ENCODE data around the gene TBC1D5.

Gene TBC1D5

GRCh38 chr3:17155951-17156350 is 586.5 kb downstream of the TBC1D5 start:
- no peaks in the 10 kb centered on the region for H3K27me3 ChIP-seq
- no peak overlapping the region for H3K27ac ChIP-seq
- H3K9me3 ChIP-seq, result peaks cover 0 to 20% (median 17%) of the 10 kb centered on the region in 3 donors
- no peak for DNase-seq
- H3K4me3 ChIP-seq, result no peak overlapping the region
- H3K36me3 ChIP-seq, result peaks cover 28 to 55% (median 50%) of the 10 kb centered on the region in 3 donors
- no peak for TF ChIP-seq CTCF (IDR thresholded peaks at IDR 0.05)
- intact Hi-C loops (cut with DNase I; ENCODE audit: low total_unique reads), result no loop called here
- peaks cover 0 to 20% (median 4%) of the 10 kb centered on the region in 4 donors for H3K4me1 ChIP-seq

GRCh38 chr3:17154941-17155340 is 587.5 kb downstream of the TBC1D5 start:
- H3K36me3 ChIP-seq, result peaks cover 28 to 49% (median 46%) of the 10 kb centered on the region in 3 donors
- DNase-seq, result no peak
- no peak for TF ChIP-seq CTCF (IDR thresholded peaks at IDR 0.05)
- no peak overlapping the region for H3K4me3 ChIP-seq
- peaks cover 0 to 20% (median 4%) of the 10 kb centered on the region in 4 donors for H3K4me1 ChIP-seq
- H3K9me3 ChIP-seq, result peaks cover 0 to 20% (median 17%) of the 10 kb centered on the region in 3 donors
- intact Hi-C loops (cut with DNase I; ENCODE audit: low total_unique reads), result no loop called here
- no peaks in the 10 kb centered on the region for H3K27me3 ChIP-seq
- no peak overlapping the region for H3K27ac ChIP-seq

GRCh38 chr3:17154221-17154620 is 588.2 kb downstream of the TBC1D5 start:
- DNase-seq, result no peak
- no peak overlapping the region for H3K4me3 ChIP-seq
- peaks cover 0 to 20% (median 17%) of the 10 kb centered on the region in 3 donors for H3K9me3 ChIP-seq
- H3K36me3 ChIP-seq, result peaks cover 28 to 42% (median 39%) of the 10 kb centered on the region in 3 donors
- H3K27me3 ChIP-seq, result no peaks in the 10 kb centered on the region
- peaks cover 0 to 20% (median 4%) of the 10 kb centered on the region in 4 donors for H3K4me1 ChIP-seq
- intact Hi-C loops (cut with DNase I; ENCODE audit: low total_unique reads), result no loop called here
- no peak overlapping the region for H3K27ac ChIP-seq
- no peak for TF ChIP-seq CTCF (IDR thresholded peaks at IDR 0.05)

- no peaks in the 10 kb centered on the region for H3K27me3 ChIP-seq
- peaks cover 0 to 11% (median 4%) of the 10 kb centered on the region in 4 donors for H3K4me1 ChIP-seq
- no peak for TF ChIP-seq CTCF (IDR thresholded peaks at IDR 0.05)
- no peak overlapping the region for H3K27ac ChIP-seq
- H3K4me3 ChIP-seq, result no peak overlapping the region
- peaks cover 28 to 35% (median 34%) of the 10 kb centered on the region in 3 donors for H3K36me3 ChIP-seq
- no peak for DNase-seq
- H3K9me3 ChIP-seq, result peaks cover 0 to 20% (median 17%) of the 10 kb centered on the region in 3 donors
- intact Hi-C loops (cut with DNase I; ENCODE audit: low total_unique reads), result no loop called here
Measured at GRCh38 chr3:17153209-17153608, 589.2 kb downstream of the TBC1D5 start.

GRCh38 chr3:17151598-17152373 is 590.6 kb downstream of the TBC1D5 start:
- Histone ChIP-seq H3K27ac (no peak overlapping the region), H3K27me3 (no peaks in the 10 kb centered on the region), H3K4me1 (no peaks in the 10 kb centered on the region), H3K36me3 (peaks cover 28 to 35% (median 34%) of the 10 kb centered on the region in 3 donors), H3K9me3 (peaks cover 0 to 20% (median 17%) of the 10 kb centered on the region in 3 donors), H3K4me3 (no peak overlapping the region)
- intact Hi-C loops (cut with DNase I; ENCODE audit: low total_unique reads), result no loop called here
- no peak for TF ChIP-seq CTCF (IDR thresholded peaks at IDR 0.05)
- DNase-seq, result no peak
